AG04450 (cell line): Measurements from ENCODE around the gene BLID. TPM values are rescaled to one million over a fixed set of nuclear protein-coding genes. Genes with fewer than 3 reads are reported as not detected.

Source experiments
- CTCF ChIA-PET: fragments of 300-600, 350-600 bp; formaldehyde crosslinking; extraction: SDS; loops from one replicate; lab custom pipeline; 2022; ENCODE audit warnings: antibody characterized with exemption, inconsistent platforms; lab: Charles Lee
- POLR2A ChIA-PET: fragments of 350-600 bp; formaldehyde crosslinking; extraction: SDS; loops from one replicate; lab custom pipeline; 2021; ENCODE audit warnings: antibody characterized with exemption, inconsistent platforms; lab: Yijun Ruan, JAX
- DNase-seq: peaks from one replicate; pipeline ENCODE4 v3.0.0-alpha.2; 2011; ENCODE audit warnings: low read depth, low spot score
- H3K27ac ChIP-seq: one replicate; pipeline ENCODE4 v1.5.1; 2012; ENCODE audit warnings: low read depth, low read length, control low read depth
- H3K27me3 ChIP-seq: one replicate; pipeline ENCODE4 v1.6.0; 2012; ENCODE audit warnings: low read length; ENCODE audit not compliant: control insufficient read depth, insufficient read depth
- H3K4me3 ChIP-seq: 2 replicates; pipeline ENCODE4 v1.5.1; 2011; ENCODE audit warnings: mild to moderate bottlenecking, low read depth, low read length, control low read depth
- H3K9me3 ChIP-seq: 2 replicates; pipeline ENCODE4 v1.5.1; 2012; ENCODE audit warnings: low read length; ENCODE audit not compliant: control insufficient read depth, insufficient read depth
- CTCF ChIP-seq: IDR thresholded peaks from 2 replicates; pipeline ENCODE4 v1.5.1; 2011; ENCODE audit warnings: low read depth, low read length, control low read depth, inconsistent platforms
- polyA plus RNA-seq: library from polyadenylated mRNA; depleted of rRNA; stranded (reverse); fragments of >200 nt; gene quantifications from 2 replicates; pipeline ENCODE4 v1.2.3, GENCODE V29; 2011

BLID gene
- polyA plus RNA-seq, 1 experiment, result 0.94 TPM

- Histone ChIP-seq H3K4me3 (peak overlapping the region; percentile 29; the same call in 1 of the 2 replicates), H3K9me3 (no peaks in the 10 kb centered on the region), H3K27me3 (no peaks in the 10 kb centered on the region), H3K27ac (peak overlapping the region; percentile 55)
- no peak for DNase-seq
- no peak for TF ChIP-seq CTCF
- ChIA-PET CTCF (interaction anchor here (1.0 kb wide), 1 partner anchor 504 kb away, joined by 3 read pairs; no protein-coding TSS in a partner anchor), POLR2A (no interaction called here)
Measured at GRCh38 chr11:122159861-122160260, 43.8 kb upstream of the BLID start.

- no peak for DNase-seq
- no peak for TF ChIP-seq CTCF
- CTCF ChIA-PET, result interaction anchor here (1.0 kb wide), 1 partner anchor 504 kb away, joined by 3 read pairs; no protein-coding TSS in a partner anchor
- Histone ChIP-seq H3K27ac (peak overlapping the region; percentile 84), H3K9me3 (no peaks in the 10 kb centered on the region), H3K4me3 (peak overlapping the region; percentile 47), H3K27me3 (no peaks in the 10 kb centered on the region)
- POLR2A ChIA-PET, result interaction anchor here (0.9 to 1.4 kb wide), 5 partner anchors 9 to 74 kb away, joined by 3 to 4 read pairs (median 3); no protein-coding TSS in a partner anchor
Measured at GRCh38 chr11:122159173-122159721, 43.2 kb upstream of the BLID start.

GRCh38 chr11:122158171-122158570 lies 42.2 kb upstream of the BLID start:
- no peaks in the 10 kb centered on the region for H3K9me3 ChIP-seq
- POLR2A ChIA-PET, result interaction anchor here (1.0 to 1.4 kb wide), 4 partner anchors 19 to 73 kb away, joined by 3 to 4 read pairs (median 3); no protein-coding TSS in a partner anchor
- no peak for TF ChIP-seq CTCF
- DNase-seq, result no peak
- peak overlapping the region; percentile 84 for H3K27ac ChIP-seq
- peak overlapping the region; percentile 47 for H3K4me3 ChIP-seq
- CTCF ChIA-PET, result interaction anchor here (1.1 kb wide), 1 partner anchor 56 kb away, joined by 3 read pairs; no protein-coding TSS in a partner anchor
- H3K27me3 ChIP-seq, result no peaks in the 10 kb centered on the region

GRCh38 chr11:122157653-122158161 lies 41.7 kb upstream of the BLID start:
- peak overlapping the region; percentile 41 for H3K4me3 ChIP-seq
- ChIA-PET CTCF (interaction anchor here (1.1 kb wide), 1 partner anchor 56 kb away, joined by 3 read pairs; no protein-coding TSS in a partner anchor), POLR2A (interaction anchor here (0.7 to 1.3 kb wide), 3 partner anchors 19 to 73 kb away, joined by 3 read pairs; no protein-coding TSS in a partner anchor)
- H3K27me3 ChIP-seq, result no peaks in the 10 kb centered on the region
- no peaks in the 10 kb centered on the region for H3K9me3 ChIP-seq
- DNase-seq, result no peak
- peak overlapping the region; percentile 68 for H3K27ac ChIP-seq
- no peak for TF ChIP-seq CTCF

- TF ChIP-seq CTCF, result no peak
- ChIA-PET CTCF (interaction anchor here (1.1 kb wide), 2 partner anchors 12 to 55 kb away, joined by 3 read pairs; no protein-coding TSS in a partner anchor), POLR2A (interaction anchor here (0.7 kb wide), 1 partner anchor 57 kb away, joined by 3 read pairs; no protein-coding TSS in a partner anchor)
Measured at GRCh38 chr11:122156940-122157382, 40.9 kb upstream of the BLID start.

More at GRCh38 chr11:122156940-122157382, 40.9 kb upstream of the BLID start:
- no peak for DNase-seq
- peak overlapping the region; percentile 53 for H3K27ac ChIP-seq
- peak overlapping the region; percentile 11 for H3K4me3 ChIP-seq
- H3K27me3 ChIP-seq, result no peaks in the 10 kb centered on the region
- H3K9me3 ChIP-seq, result no peaks in the 10 kb centered on the region
